HCT116 (cell line): ENCODE data around the gene UCHL5. TPM values are rescaled to one million over a fixed set of nuclear protein-coding genes. Genes with fewer than 3 reads are reported as not detected.

Experiments
- ATAC-seq: fragments of 200-7000 bp; cut with Tn5 transposase; 2 replicates; pipeline ENCODE4 v1.9.1; 2020; ENCODE audit warnings: mild to moderate bottlenecking, moderate library complexity
- BruUV-seq: library from RNA; stranded (reverse); fragments of 400-500 nt; replicated peaks from 2 replicates; lab custom pipeline; 2021; lab: Mats Ljungman, UMichigan
- CTCF ChIA-PET: fragments of 300-600 bp; sonication (Branson Sonifier 250); formaldehyde crosslinking; loops from one replicate; lab custom pipeline; 2021; ENCODE audit warnings: antibody characterized with exemption; lab: Charles Lee
- POLR2A ChIA-PET: fragments of 300-600, 350-600 bp; sonication (Branson Sonifier 250); formaldehyde crosslinking; loops from one replicate; lab custom pipeline; 2021; ENCODE audit warnings: antibody characterized with exemption; lab: Charles Lee
- RAD21 ChIA-PET, 2 experiments: fragments of 300-600 bp; sonication (Branson Sonifier 250); formaldehyde crosslinking; loops; one replicate each; lab custom pipeline; 2023; ENCODE audit warnings: low total read pairs in 2 of 2; ENCODE audit not compliant: uncharacterized antibody in 2 of 2, unreplicated experiment in 2 of 2, low non-redundant PET in 1 of 2; lab: Charles Lee
- DNase-seq: peaks from one replicate; pipeline ENCODE4 v3.0.0-alpha.2; 2010; ENCODE audit warnings: low read depth, low spot score
- H2AFZ ChIP-seq: fragments of 200-600 bp; shearing (Covaris generic), sonication (generic); 2 replicates; pipeline ENCODE4 v1.6.1; 2017; ENCODE audit warnings: low read depth, mixed run types, mixed read lengths, antibody characterized with exemption, low read length; ENCODE audit not compliant: poor library complexity, severe bottlenecking
- H3K27ac ChIP-seq: 2 replicates; pipeline ENCODE4 v1.5.1; 2012; ENCODE audit warnings: low read depth, low read length
- H3K27me3 ChIP-seq: fragments of 200-600 bp; sonication (generic); 2 replicates; pipeline ENCODE4 v1.6.1; 2016; ENCODE audit warnings: mixed run types, low read length, mixed read lengths; ENCODE audit not compliant: insufficient read depth
- H3K36me3 ChIP-seq, 2 experiments: fragments of 200-500 bp in 1 of 2; fragments of 200-600 bp in 1 of 2; sonication (Bioruptor generic) in 1 of 2; sonication (generic) in 1 of 2; 2 replicates each; pipeline versions ENCODE4 v1.5.1 to v1.6.1; 2014 to 2016; ENCODE audit warnings: low read length in 2 of 2, inconsistent platforms in 1 of 2, mixed read lengths in 1 of 2, mixed run types in 1 of 2; ENCODE audit not compliant: insufficient read depth in 2 of 2, control insufficient read depth in 1 of 2
- H3K4me1 ChIP-seq, 2 experiments: fragments of 200-600 bp in 1 of 2; sonication (generic) in 1 of 2; 2 replicates each; pipeline versions ENCODE4 v1.5.1 to v1.6.1; 2012 to 2017; ENCODE audit warnings: low read length in 2 of 2, inconsistent platforms in 1 of 2, mild to moderate bottlenecking in 1 of 2, mixed read lengths in 1 of 2, mixed run types in 1 of 2, moderate library complexity in 1 of 2; ENCODE audit not compliant: insufficient read depth in 2 of 2, control insufficient read depth in 1 of 2
- H3K4me2 ChIP-seq: fragments of 200-600 bp; sonication (generic); 2 replicates; pipeline ENCODE4 v1.6.1; 2017; ENCODE audit warnings: mixed run types, low read length, mixed read lengths
- H3K4me3 ChIP-seq, 2 experiments: fragments of 200-600 bp in 1 of 2; sonication (generic) in 1 of 2; replicated peaks in 1 of 2; 2 replicates each; pipeline ENCODE4 v1.5.1; 2011 to 2016; ENCODE audit warnings: low read length in 2 of 2, control low read depth in 1 of 2, low read depth in 1 of 2, mild to moderate bottlenecking in 1 of 2, mixed read lengths in 1 of 2, mixed run types in 1 of 2
- H3K79me2 ChIP-seq: fragments of 200-600 bp; sonication (generic); 2 replicates; pipeline ENCODE4 v1.6.1; 2017; ENCODE audit warnings: mild to moderate bottlenecking, mixed run types, low read length, moderate library complexity, mixed read lengths; ENCODE audit not compliant: insufficient read depth
- H3K9ac ChIP-seq: fragments of 200-600 bp; sonication (generic); 2 replicates; pipeline ENCODE4 v1.6.1; 2016; ENCODE audit warnings: low read length, mixed read lengths
- H3K9me2 ChIP-seq: fragments of 200-600 bp; sonication (generic), shearing (Covaris generic); 2 replicates; pipeline ENCODE4 v1.6.1; 2017; ENCODE audit warnings: mixed run types, mild to moderate bottlenecking, moderate library complexity; ENCODE audit not compliant: insufficient read depth
- H3K9me3 ChIP-seq, 2 experiments: fragments of 200-500 bp in 1 of 2; fragments of 200-600 bp in 1 of 2; sonication (Bioruptor generic) in 1 of 2; sonication (generic) in 1 of 2; 2 replicates each; pipeline ENCODE4 v1.6.1; 2014 to 2017; ENCODE audit warnings: low read length in 2 of 2, mixed read lengths in 2 of 2, inconsistent platforms in 1 of 2, low read depth in 1 of 2, mild to moderate bottlenecking in 1 of 2, mixed run types in 1 of 2, moderate library complexity in 1 of 2; ENCODE audit not compliant: control insufficient read depth in 1 of 2, insufficient read depth in 1 of 2
- H4K20me1 ChIP-seq: fragments of 200-600 bp; sonication (generic), shearing (Covaris generic); 2 replicates; pipeline ENCODE4 v1.6.1; 2017; ENCODE audit warnings: mixed run types, mild to moderate bottlenecking, moderate library complexity; ENCODE audit not compliant: insufficient read depth
- CBX3 ChIP-seq: IDR thresholded peaks from 2 replicates; pipeline ENCODE4 v1.6.1; 2012; ENCODE audit warnings: low read depth
- CTCF ChIP-seq, 3 experiments: fragments of 200-600 bp in 1 of 3; sonication (generic) in 1 of 3; IDR thresholded peaks in 2 of 3; conservative IDR thresholded peaks in 1 of 3; 2 replicates each; pipeline ENCODE4 v1.5.1; 2012 to 2017; ENCODE audit warnings: low read depth in 2 of 3, low read length in 2 of 3, antibody characterized with exemption in 1 of 3, borderline replicate concordance in 1 of 3, control low read depth in 1 of 3, mild to moderate bottlenecking in 1 of 3, mixed read lengths in 1 of 3, mixed run types in 1 of 3, moderate library complexity in 1 of 3; ENCODE audit not compliant: insufficient read depth in 1 of 3
- EGR1 ChIP-seq: IDR thresholded peaks from 2 replicates; pipeline ENCODE4 v1.6.1; 2012; ENCODE audit warnings: low read depth
- EZH2 ChIP-seq: fragments of 200-600 bp; sonication (generic); IDR thresholded peaks from 2 replicates; pipeline ENCODE4 v1.6.1; 2017; ENCODE audit warnings: antibody characterized with exemption, mixed run types
- EZH2phosphoT487 ChIP-seq: fragments of 200-600 bp; IDR thresholded peaks from 2 replicates; pipeline ENCODE4 v1.6.1; 2018; ENCODE audit warnings: antibody characterized with exemption, borderline replicate concordance
- FOSL1 ChIP-seq: IDR thresholded peaks from 2 replicates; pipeline ENCODE4 v1.6.1; 2012; ENCODE audit warnings: low read depth
- JUND ChIP-seq: IDR thresholded peaks from 2 replicates; pipeline ENCODE4 v1.6.1; 2012
- POLR2AphosphoS5 ChIP-seq: IDR thresholded peaks from 2 replicates; pipeline ENCODE4 v1.6.1; 2011; ENCODE audit warnings: mild to moderate bottlenecking, low read depth, low read length, moderate library complexity
- SIN3A ChIP-seq: IDR thresholded peaks from 2 replicates; pipeline ENCODE4 v1.6.1; 2012; ENCODE audit warnings: low read depth
- SP1 ChIP-seq: IDR thresholded peaks from 2 replicates; pipeline ENCODE4 v1.6.1; 2012; ENCODE audit warnings: low read depth
- SRF ChIP-seq: IDR thresholded peaks from 2 replicates; pipeline ENCODE4 v1.6.1; 2012; ENCODE audit warnings: low read depth
- YY1 ChIP-seq: IDR thresholded peaks from 2 replicates; pipeline ENCODE4 v1.6.1; 2011; ENCODE audit warnings: low read length, low read depth, moderate library complexity, mild to moderate bottlenecking; ENCODE audit not compliant: insufficient replicate concordance; ENCODE audit errors: extremely low read depth
- ZNF274 ChIP-seq: fragments of 200-500 bp; sonication (Bioruptor generic); IDR thresholded peaks from 2 replicates; pipeline ENCODE4 v1.6.1; 2014; ENCODE audit warnings: mild to moderate bottlenecking, low read depth, low read length, inconsistent platforms
- intact Hi-C: fragments of 100-400 bp; cut with micrococcal nuclease; formaldehyde crosslinking; loops from 2 replicates; pipeline ENCODE4 v1.10.0; 2022
- total RNA-seq: library from RNA; stranded (reverse); gene quantifications from one replicate; pipeline ENCODE4 v1.2.1, GENCODE V29; 2021; ENCODE audit not compliant: unreplicated experiment
- TF ChIP-seq, protein P1 (sequence below): IDR thresholded peaks from 2 replicates; pipeline ENCODE4 v1.6.1; 2012

The UCHL5 gene
- total RNA-seq, 1 experiment from 2014 or later, result 75.8 TPM

- ATAC-seq, result peak; percentile 67
Observed at GRCh38 chr1:192979542-192979941, 79.6 kb downstream of the UCHL5 start.

GRCh38 chr1:192978195-192978710 is 80.9 kb downstream of the UCHL5 start:
- ATAC-seq (no peak), DNase-seq (no peak)
- Histone ChIP-seq H3K9me3 (no peaks in the 10 kb centered on the region), H3K4me1 (peaks cover 85 to 98% of the 10 kb centered on the region in 2 experiments), H4K20me1 (no peaks in the 10 kb centered on the region), H3K4me2 (peak overlapping the region; percentile 73), H3K27ac (peak overlapping the region; percentile 90), H3K36me3 (no peaks in the 10 kb centered on the region), H3K4me3 (no peak overlapping the region), H3K27me3 (no peaks in the 10 kb centered on the region), H3K9me2 (no peaks in the 10 kb centered on the region), H3K79me2 (no peaks in the 10 kb centered on the region), H2AFZ (no peak overlapping the region), H3K9ac (peak overlapping the region; percentile 54)
- no peak for TF ChIP-seq CTCF (IDR thresholded peaks at IDR 0.05 in 2 of 3, conservative IDR thresholded peaks at IDR 0.05 in 1 of 3; ENCODE audit: borderline replicate concordance in 1 of 3, insufficient read depth in 1 of 3, low read depth in 2 of 3, low read length in 2 of 3)
- TF ChIP-seq, protein P1, sequence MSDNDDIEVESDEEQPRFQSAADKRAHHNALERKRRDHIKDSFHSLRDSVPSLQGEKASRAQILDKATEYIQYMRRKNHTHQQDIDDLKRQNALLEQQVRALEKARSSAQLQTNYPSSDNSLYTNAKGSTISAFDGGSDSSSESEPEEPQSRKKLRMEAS, result peak; percentile 34
- 0 out of 2 replicates have a peak, but pooled peaks have one; percentile 18 for TF ChIP-seq FOSL1
- TF ChIP-seq EGR1, result no peak
- ChIA-PET POLR2A (no interaction called here), RAD21 (no interaction called here), CTCF (no interaction called here)
- intact Hi-C loops, result no loop called here
- no TSS peak for BruUV-seq

More at GRCh38 chr1:192979542-192979941, 79.6 kb downstream of the UCHL5 start:
- Histone ChIP-seq H3K79me2 (no peaks in the 10 kb centered on the region), H3K9ac (peak overlapping the region; percentile 54), H3K27ac (peak overlapping the region; percentile 90), H3K4me2 (peak overlapping the region; percentile 73), H4K20me1 (no peaks in the 10 kb centered on the region), H3K4me1 (peaks cover 84 to 98% of the 10 kb centered on the region in 2 experiments), H3K27me3 (no peaks in the 10 kb centered on the region), H2AFZ (no peak overlapping the region), H3K9me3 (no peaks in the 10 kb centered on the region), H3K36me3 (no peaks in the 10 kb centered on the region), H3K9me2 (no peaks in the 10 kb centered on the region), H3K4me3 (peak overlapping the region; percentile 28 to 48)
- TSS peak; percentile 42 for BruUV-seq
- intact Hi-C loops, result no loop called here
- ChIA-PET RAD21 (no interaction called here), CTCF (no interaction called here), POLR2A (no interaction called here)
- DNase-seq, result peak; percentile 69
- TF ChIP-seq, protein P1, result no peak; the same call in 1 of the 2 replicates
- TF ChIP-seq EGR1 (0 out of 2 replicates have a peak, but pooled peaks have one; percentile 24), EZH2phosphoT487 (no peak), YY1 (no peak), JUND (peak; percentile 83), SP1 (peak; percentile 67), EZH2 (no peak), ZNF274 (no peak), POLR2AphosphoS5 (peak; percentile 31; the same call in 1 of the 2 replicates), SIN3A (peak; percentile 61), FOSL1 (peak; percentile 72), CBX3 (peak; percentile 85), SRF (no peak)
- TF ChIP-seq, all 23 proteins: peak for 7
